Loucy (cell line): ENCODE data around the gene ELOVL6.

Source experiments
- H2AFZ ChIP-seq: fragments of 200-600 bp; sonication (generic); 2 replicates; pipeline ENCODE4 v1.6.0; 2016; ENCODE audit warnings: antibody characterized with exemption, mild to moderate bottlenecking, low read length, moderate library complexity
- H3F3A ChIP-seq: fragments of 200-600 bp; 2 replicates; pipeline ENCODE4 v1.6.0; 2016; ENCODE audit warnings: antibody characterized with exemption, low read depth, mild to moderate bottlenecking
- H3K27me3 ChIP-seq: fragments of 200-600 bp; sonication (generic); 2 replicates; pipeline ENCODE4 v1.6.1; 2014; ENCODE audit warnings: low read length, mild to moderate bottlenecking; ENCODE audit not compliant: insufficient read depth, poor library complexity, severe bottlenecking
- H3K36me3 ChIP-seq: fragments of 200-600 bp; sonication (generic); 2 replicates; pipeline ENCODE4 v1.6.1; 2016; ENCODE audit warnings: low read length; ENCODE audit not compliant: insufficient read depth
- H3K4me1 ChIP-seq: fragments of 200-600 bp; sonication (generic); 2 replicates; pipeline ENCODE4 v1.5.1; 2014; ENCODE audit warnings: low read length, mild to moderate bottlenecking; ENCODE audit not compliant: insufficient read depth, poor library complexity, severe bottlenecking
- H3K4me2 ChIP-seq: fragments of 200-600 bp; sonication (generic); 2 replicates; pipeline ENCODE4 v1.6.0; 2014; ENCODE audit warnings: antibody characterized with exemption, low read length, low read depth, mild to moderate bottlenecking; ENCODE audit not compliant: poor library complexity, severe bottlenecking
- H3K4me3 ChIP-seq: fragments of 200-600 bp; sonication (generic); 2 replicates; pipeline ENCODE4 v1.5.1; 2014; ENCODE audit warnings: low read length, mild to moderate bottlenecking, mixed read lengths; ENCODE audit not compliant: poor library complexity, severe bottlenecking
- H3K79me2 ChIP-seq: fragments of 200-600 bp; sonication (generic); 2 replicates; pipeline ENCODE4 v1.6.1; 2014; ENCODE audit warnings: low read length; ENCODE audit not compliant: insufficient read depth
- H3K9ac ChIP-seq: fragments of 200-600 bp; sonication (generic); 2 replicates; pipeline ENCODE4 v1.6.0; 2014; ENCODE audit warnings: mild to moderate bottlenecking, low read depth, low read length, moderate library complexity; ENCODE audit not compliant: poor library complexity, severe bottlenecking
- H3K9me2 ChIP-seq: fragments of 200-600 bp; sonication (generic); replicated peaks from 2 replicates; pipeline ENCODE4 v1.6.1; 2016; ENCODE audit warnings: low read depth, low read length, mixed read lengths
- H3K9me3 ChIP-seq: fragments of 200-600 bp; sonication (generic); 2 replicates; pipeline ENCODE4 v1.6.1; 2014; ENCODE audit warnings: mild to moderate bottlenecking, antibody characterized with exemption, low read length, low read depth; ENCODE audit not compliant: insufficient read depth
- H4K20me1 ChIP-seq: fragments of 200-600 bp; sonication (generic); 2 replicates; pipeline ENCODE4 v1.6.0; 2014; ENCODE audit warnings: antibody characterized with exemption, low read length, mild to moderate bottlenecking; ENCODE audit not compliant: insufficient read depth, poor library complexity, severe bottlenecking
- EZH2phosphoT487 ChIP-seq: fragments of 200-600 bp; IDR thresholded peaks from 2 replicates; pipeline ENCODE4 v1.6.1; 2018; ENCODE audit warnings: antibody characterized with exemption, mild to moderate bottlenecking, moderate library complexity, borderline replicate concordance
- TF ChIP-seq, protein P1 (sequence below): fragments of 200-600 bp; sonication (generic); conservative IDR thresholded peaks from 2 replicates; pipeline ENCODE4 v1.5.1; 2014; ENCODE audit warnings: mild to moderate bottlenecking, antibody characterized with exemption, low read length

The ELOVL6 gene

DNA sequence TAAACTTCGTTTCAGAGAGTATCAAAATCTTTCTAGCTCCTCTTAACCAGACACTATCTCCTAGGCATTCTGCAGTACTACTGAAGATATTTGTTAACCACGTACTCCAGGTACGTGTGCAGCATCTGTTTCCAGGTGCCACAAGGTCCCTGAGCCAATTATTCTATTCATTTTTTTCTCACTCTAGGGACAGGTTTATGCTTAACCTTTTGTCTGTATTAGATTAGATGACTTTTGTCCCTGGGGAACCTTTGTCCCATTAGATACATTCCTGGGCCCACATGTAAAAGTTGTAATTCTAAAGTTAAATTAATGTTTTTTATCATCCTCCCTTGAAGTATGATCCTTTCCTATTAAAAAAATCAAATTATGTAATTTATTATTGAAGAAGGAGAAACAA lies 16.5 kb downstream of the ELOVL6 start:
- Histone ChIP-seq H3F3A (no peaks in the 10 kb centered on the region), H3K4me3 (no peak overlapping the region), H3K4me2 (no peak overlapping the region), H3K4me1 (peaks cover 10% of the 10 kb centered on the region), H3K79me2 (peaks cover 70% of the 10 kb centered on the region), H3K9me3 (no peaks in the 10 kb centered on the region), H3K36me3 (peaks cover 23% of the 10 kb centered on the region), H2AFZ (no peak overlapping the region), H4K20me1 (no peaks in the 10 kb centered on the region), H3K9me2 (no peaks in the 10 kb centered on the region), H3K9ac (no peak overlapping the region), H3K27me3 (no peaks in the 10 kb centered on the region)
- TF ChIP-seq, protein P1, sequence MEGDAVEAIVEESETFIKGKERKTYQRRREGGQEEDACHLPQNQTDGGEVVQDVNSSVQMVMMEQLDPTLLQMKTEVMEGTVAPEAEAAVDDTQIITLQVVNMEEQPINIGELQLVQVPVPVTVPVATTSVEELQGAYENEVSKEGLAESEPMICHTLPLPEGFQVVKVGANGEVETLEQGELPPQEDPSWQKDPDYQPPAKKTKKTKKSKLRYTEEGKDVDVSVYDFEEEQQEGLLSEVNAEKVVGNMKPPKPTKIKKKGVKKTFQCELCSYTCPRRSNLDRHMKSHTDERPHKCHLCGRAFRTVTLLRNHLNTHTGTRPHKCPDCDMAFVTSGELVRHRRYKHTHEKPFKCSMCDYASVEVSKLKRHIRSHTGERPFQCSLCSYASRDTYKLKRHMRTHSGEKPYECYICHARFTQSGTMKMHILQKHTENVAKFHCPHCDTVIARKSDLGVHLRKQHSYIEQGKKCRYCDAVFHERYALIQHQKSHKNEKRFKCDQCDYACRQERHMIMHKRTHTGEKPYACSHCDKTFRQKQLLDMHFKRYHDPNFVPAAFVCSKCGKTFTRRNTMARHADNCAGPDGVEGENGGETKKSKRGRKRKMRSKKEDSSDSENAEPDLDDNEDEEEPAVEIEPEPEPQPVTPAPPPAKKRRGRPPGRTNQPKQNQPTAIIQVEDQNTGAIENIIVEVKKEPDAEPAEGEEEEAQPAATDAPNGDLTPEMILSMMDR = no peak

DNA sequence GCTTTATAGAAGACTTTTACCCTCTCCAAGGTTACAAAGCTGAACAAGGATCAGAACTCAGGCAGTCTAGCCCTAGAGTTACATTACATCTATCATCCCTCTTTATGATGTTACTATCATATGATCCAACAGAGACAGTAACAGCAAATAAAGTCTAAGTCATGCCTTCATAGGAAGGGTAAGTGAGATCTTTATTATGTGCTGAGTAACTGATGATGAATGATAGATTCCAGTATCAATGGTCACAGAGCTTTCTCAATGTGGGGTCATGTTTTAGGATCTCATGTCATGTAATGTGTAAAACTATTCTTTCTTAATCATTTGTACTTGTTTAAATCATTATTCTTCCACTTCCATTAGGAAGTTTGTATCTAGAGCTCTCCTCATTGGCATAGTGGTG lies 22.8 kb downstream of the ELOVL6 start:
- Histone ChIP-seq H3K9me2 (no peaks in the 10 kb centered on the region), H3K4me3 (no peak overlapping the region), H3K9ac (no peak overlapping the region), H3F3A (no peaks in the 10 kb centered on the region), H3K36me3 (peaks cover 39% of the 10 kb centered on the region), H3K4me1 (no peaks in the 10 kb centered on the region), H3K4me2 (no peak overlapping the region), H3K79me2 (peaks cover 32% of the 10 kb centered on the region), H3K27me3 (no peaks in the 10 kb centered on the region), H2AFZ (no peak overlapping the region), H4K20me1 (no peaks in the 10 kb centered on the region), H3K9me3 (no peaks in the 10 kb centered on the region)
- no peak for TF ChIP-seq EZH2phosphoT487
- TF ChIP-seq, protein P1 = no peak

DNA sequence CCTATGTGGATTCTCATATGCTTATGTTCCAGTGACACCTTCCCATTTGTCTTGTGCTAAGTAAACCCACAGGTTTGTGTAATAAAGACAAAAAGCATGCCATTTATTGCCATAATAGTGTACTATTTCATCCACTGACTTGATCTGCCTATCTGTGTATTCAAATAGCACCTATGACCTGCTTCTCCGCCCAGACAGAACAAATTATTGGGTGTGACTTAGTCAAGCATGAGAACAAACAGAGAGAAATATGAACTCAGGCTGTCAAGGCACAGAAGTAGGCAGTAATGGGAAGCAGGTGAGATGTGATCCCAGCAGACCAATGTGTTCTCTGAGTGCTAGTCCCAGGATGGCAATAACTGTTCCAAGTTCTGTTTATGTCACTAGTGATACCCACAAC lies 25.4 kb downstream of the ELOVL6 start:
- Histone ChIP-seq H3K9ac (no peak overlapping the region), H3K4me3 (no peak overlapping the region), H3K9me2 (no peaks in the 10 kb centered on the region), H3K79me2 (peaks cover 19% of the 10 kb centered on the region), H3K4me2 (no peak overlapping the region), H3K9me3 (no peaks in the 10 kb centered on the region), H3K27me3 (no peaks in the 10 kb centered on the region), H2AFZ (no peak overlapping the region), H3K36me3 (peaks cover 28% of the 10 kb centered on the region), H3K4me1 (no peaks in the 10 kb centered on the region), H3F3A (no peaks in the 10 kb centered on the region), H4K20me1 (no peaks in the 10 kb centered on the region)
- TF ChIP-seq, protein P1 = no peak
- no peak for TF ChIP-seq EZH2phosphoT487
